HL-60 (cell line): ENCODE results near the gene CAMK1D.

Experiments used
- DNase-seq, 2 experiments: peaks; one replicate each; pipeline ENCODE4 v3.0.0-alpha.2; 2010 to 2020; ENCODE audit warnings: low read depth in 1 of 2, low spot score in 1 of 2
- H3K27ac ChIP-seq: fragments of 250-450 bp; sonication (Bioruptor Pico); replicated peaks from 2 replicates; pipeline ENCODE4 v1.5.1; 2020; ENCODE audit warnings: mild to moderate bottlenecking, moderate library complexity
- H3K27me3 ChIP-seq: fragments of 250-450 bp; sonication (Bioruptor Pico); 2 replicates; pipeline ENCODE4 v1.5.1; 2021; ENCODE audit warnings: mild to moderate bottlenecking, moderate library complexity; ENCODE audit not compliant: insufficient read depth, poor library complexity, severe bottlenecking
- H3K4me3 ChIP-seq: replicated peaks from 2 replicates; pipeline ENCODE4 v1.5.1; 2011; ENCODE audit warnings: mild to moderate bottlenecking, control low read depth, low read length; ENCODE audit not compliant: insufficient read depth
- GABPA ChIP-seq: IDR thresholded peaks from 2 replicates; pipeline ENCODE4 v1.6.1; 2012; ENCODE audit warnings: low read depth
- POLR2AphosphoS5 ChIP-seq: IDR thresholded peaks from 2 replicates; pipeline ENCODE4 v1.6.1; 2012; ENCODE audit warnings: low read depth
- SPI1 ChIP-seq: IDR thresholded peaks from 2 replicates; pipeline ENCODE4 v1.6.1; 2012; ENCODE audit warnings: low read depth, mild to moderate bottlenecking, borderline replicate concordance
- TF ChIP-seq, protein P1 (sequence below): IDR thresholded peaks from 2 replicates; pipeline ENCODE4 v1.6.1; 2012; ENCODE audit warnings: low read depth; ENCODE audit not compliant: insufficient replicate concordance
- TF ChIP-seq, protein P2 (sequence below): IDR thresholded peaks from one replicate; pipeline ENCODE4 v1.5.1; 2011; ENCODE audit warnings: low read length, control low read depth, inconsistent platforms; ENCODE audit not compliant: insufficient read depth

Gene CAMK1D

DNA sequence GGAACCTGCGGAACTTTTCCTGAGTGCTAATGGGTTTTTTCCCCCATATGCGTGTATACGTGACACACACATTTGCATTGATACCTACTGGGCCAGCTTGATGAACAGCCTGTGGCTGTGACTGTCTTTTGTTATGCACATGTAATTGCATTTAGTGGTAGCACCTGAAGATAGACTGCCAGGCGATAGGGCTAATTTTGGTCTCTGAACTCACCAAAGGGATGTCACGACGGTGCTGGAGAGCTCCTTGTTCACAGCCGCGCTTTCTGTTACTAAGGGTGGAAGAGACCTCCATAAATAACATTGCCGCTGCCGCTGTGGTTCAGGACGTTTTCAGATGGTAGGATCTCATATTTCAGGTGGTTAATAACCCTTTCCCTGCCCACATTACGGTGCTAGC, 133.2 kb downstream of the CAMK1D start:
- TF ChIP-seq POLR2AphosphoS5: no peak
- TF ChIP-seq, protein P1, sequence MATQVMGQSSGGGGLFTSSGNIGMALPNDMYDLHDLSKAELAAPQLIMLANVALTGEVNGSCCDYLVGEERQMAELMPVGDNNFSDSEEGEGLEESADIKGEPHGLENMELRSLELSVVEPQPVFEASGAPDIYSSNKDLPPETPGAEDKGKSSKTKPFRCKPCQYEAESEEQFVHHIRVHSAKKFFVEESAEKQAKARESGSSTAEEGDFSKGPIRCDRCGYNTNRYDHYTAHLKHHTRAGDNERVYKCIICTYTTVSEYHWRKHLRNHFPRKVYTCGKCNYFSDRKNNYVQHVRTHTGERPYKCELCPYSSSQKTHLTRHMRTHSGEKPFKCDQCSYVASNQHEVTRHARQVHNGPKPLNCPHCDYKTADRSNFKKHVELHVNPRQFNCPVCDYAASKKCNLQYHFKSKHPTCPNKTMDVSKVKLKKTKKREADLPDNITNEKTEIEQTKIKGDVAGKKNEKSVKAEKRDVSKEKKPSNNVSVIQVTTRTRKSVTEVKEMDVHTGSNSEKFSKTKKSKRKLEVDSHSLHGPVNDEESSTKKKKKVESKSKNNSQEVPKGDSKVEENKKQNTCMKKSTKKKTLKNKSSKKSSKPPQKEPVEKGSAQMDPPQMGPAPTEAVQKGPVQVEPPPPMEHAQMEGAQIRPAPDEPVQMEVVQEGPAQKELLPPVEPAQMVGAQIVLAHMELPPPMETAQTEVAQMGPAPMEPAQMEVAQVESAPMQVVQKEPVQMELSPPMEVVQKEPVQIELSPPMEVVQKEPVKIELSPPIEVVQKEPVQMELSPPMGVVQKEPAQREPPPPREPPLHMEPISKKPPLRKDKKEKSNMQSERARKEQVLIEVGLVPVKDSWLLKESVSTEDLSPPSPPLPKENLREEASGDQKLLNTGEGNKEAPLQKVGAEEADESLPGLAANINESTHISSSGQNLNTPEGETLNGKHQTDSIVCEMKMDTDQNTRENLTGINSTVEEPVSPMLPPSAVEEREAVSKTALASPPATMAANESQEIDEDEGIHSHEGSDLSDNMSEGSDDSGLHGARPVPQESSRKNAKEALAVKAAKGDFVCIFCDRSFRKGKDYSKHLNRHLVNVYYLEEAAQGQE: no peak
- TF ChIP-seq, protein P2, sequence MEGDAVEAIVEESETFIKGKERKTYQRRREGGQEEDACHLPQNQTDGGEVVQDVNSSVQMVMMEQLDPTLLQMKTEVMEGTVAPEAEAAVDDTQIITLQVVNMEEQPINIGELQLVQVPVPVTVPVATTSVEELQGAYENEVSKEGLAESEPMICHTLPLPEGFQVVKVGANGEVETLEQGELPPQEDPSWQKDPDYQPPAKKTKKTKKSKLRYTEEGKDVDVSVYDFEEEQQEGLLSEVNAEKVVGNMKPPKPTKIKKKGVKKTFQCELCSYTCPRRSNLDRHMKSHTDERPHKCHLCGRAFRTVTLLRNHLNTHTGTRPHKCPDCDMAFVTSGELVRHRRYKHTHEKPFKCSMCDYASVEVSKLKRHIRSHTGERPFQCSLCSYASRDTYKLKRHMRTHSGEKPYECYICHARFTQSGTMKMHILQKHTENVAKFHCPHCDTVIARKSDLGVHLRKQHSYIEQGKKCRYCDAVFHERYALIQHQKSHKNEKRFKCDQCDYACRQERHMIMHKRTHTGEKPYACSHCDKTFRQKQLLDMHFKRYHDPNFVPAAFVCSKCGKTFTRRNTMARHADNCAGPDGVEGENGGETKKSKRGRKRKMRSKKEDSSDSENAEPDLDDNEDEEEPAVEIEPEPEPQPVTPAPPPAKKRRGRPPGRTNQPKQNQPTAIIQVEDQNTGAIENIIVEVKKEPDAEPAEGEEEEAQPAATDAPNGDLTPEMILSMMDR: no peak
- TF ChIP-seq GABPA: no peak
- no peak for TF ChIP-seq SPI1

DNA sequence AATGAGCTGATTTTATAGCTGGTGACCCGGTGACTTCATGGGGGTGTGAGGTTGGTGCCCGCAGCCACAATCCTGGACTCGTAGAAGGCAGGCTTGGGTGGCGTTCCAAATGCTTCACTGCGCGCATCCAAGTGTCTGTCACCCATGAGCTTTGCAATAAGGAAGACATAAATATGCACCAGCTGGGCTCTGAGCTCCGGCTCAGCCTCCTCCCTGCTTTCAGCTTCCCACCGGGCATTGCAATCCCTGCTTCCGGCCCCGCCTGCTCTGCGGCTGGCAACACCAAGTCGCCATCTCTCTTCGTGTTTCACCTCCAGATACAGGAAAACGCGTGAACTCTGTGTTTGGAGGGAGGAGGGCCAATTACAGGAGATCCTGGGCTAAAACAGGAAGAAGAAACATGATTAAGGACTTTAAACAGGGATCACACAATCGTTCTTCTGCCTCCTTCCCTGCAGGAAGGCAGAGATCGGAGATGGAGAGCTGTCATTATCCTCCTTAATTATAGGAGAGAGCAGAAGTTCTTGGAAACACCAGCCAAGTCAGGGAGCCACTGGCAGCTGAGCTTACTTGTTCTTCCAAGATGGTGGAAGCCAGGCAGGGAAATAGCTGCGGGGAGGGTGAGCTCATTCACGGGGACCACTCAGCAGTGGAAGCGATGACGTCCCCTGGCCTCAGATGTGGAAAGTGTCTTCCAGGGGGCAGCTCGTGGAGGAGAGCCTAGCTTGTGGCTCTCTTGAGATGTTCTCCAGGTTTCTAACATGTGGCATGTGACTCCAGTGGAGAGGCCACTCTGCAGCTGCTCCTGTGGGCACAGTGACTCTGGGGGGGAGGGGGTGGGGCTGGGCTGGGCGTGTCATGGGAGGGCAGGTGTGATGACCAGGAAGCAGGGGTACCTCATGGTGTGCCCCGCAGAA, 134.9 kb downstream of the CAMK1D start:
- H3K27me3 ChIP-seq: no peaks in the 10 kb centered on the region
- DNase-seq: no peak
- no peak overlapping the region for H3K4me3 ChIP-seq
- H3K27ac ChIP-seq: no peak overlapping the region
- no peak for TF ChIP-seq POLR2AphosphoS5
- TF ChIP-seq, protein P1: no peak
- no peak for TF ChIP-seq GABPA
- TF ChIP-seq SPI1: no peak
- TF ChIP-seq, protein P2: no peak

More for the DNA sequence above, 133.2 kb downstream of the CAMK1D start:
- Histone ChIP-seq H3K27ac (no peak overlapping the region), H3K4me3 (no peak overlapping the region), H3K27me3 (no peaks in the 10 kb centered on the region)
- no peak for DNase-seq

DNA sequence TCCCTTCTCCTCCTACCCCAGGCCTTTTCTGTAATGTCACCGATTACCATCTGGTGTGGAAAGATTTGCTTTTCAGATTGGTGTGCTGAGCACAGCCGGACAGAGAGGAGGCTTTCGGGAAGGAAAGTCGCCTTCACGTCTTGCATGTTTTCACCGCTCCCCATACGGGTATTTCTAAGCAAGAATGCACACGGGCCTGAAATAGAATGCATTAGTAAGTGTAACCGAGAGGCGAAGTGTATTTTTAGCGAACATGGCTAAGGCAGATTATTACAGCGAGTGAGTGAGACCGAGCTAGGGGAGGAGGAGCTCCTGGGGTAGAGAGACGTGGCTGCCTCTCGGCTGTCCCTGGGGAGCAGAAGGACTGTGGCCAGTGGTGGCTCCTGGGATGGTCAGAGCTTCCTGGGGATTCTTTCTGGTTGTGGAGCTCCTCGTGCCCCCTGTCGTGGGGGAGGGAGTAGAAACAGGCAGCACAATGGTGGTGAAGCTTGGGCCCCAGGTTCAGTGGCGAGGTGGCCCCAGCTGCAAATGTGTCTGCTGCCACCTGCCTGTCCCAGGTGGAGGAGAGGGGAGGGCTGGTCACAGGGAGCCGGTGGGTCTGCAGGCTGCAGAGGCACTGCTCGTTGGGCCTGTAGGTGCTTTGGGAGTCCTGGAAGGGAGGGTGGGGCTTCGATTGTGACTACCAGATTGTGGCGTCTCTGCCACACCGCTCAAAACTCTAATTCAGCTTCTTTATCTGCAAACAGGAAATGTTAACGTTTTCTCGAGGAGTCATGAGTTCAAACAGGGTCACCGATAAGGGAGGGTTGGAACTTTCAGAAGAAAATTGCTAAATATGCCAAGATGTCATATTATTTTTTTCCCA, 135.8 kb downstream of the CAMK1D start:
- Histone ChIP-seq H3K27ac (no peak overlapping the region), H3K27me3 (no peaks in the 10 kb centered on the region), H3K4me3 (no peak overlapping the region)
- DNase-seq: no peak
- no peak for TF ChIP-seq SPI1
- TF ChIP-seq GABPA: no peak
- TF ChIP-seq POLR2AphosphoS5: no peak

DNA sequence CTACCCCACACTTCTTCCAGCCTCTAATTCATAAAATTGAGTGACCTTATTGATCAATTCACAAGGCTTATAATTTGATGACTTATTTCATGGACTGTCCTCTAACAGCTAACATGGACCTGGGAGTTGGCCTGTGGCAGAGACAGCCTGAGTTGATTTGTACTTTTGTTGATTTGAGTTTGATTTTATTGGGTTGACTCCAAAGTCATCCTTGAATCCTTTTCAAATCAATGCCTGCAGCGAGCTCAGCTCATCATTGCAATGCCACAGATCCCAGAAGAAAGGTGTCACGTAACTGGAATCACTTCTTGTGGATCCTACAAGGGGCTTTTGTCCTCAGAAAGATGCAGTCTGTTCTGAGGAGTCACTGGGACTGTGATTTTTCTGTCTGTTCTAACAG, 138.0 kb downstream of the CAMK1D start:
- H3K27me3 ChIP-seq: no peaks in the 10 kb centered on the region
- no peak for TF ChIP-seq SPI1
- TF ChIP-seq, protein P1: no peak
- TF ChIP-seq GABPA: no peak
- TF ChIP-seq POLR2AphosphoS5: no peak
- TF ChIP-seq, protein P2: no peak
- H3K27ac ChIP-seq: no peak overlapping the region
- no peak for DNase-seq
- H3K4me3 ChIP-seq: no peak overlapping the region
